Motor neuron (in vitro differentiated cells): ENCODE data around the gene CDH24. TPM values are rescaled to one million over a fixed set of nuclear protein-coding genes. Genes with fewer than 3 reads are reported as not detected.

Source experiments
- ATAC-seq, 8 experiments: fragments of 200-7000 bp; cut with Tn5 transposase; replicated peaks in 6 of 8; 2 replicates each; pipeline ENCODE4 v1.8.0; 2021; ENCODE audit warnings: mild to moderate bottlenecking in 8 of 8, moderate library complexity in 8 of 8
- H3K27ac ChIP-seq, 2 donors: fragments of 250-450 bp; sonication (Bioruptor Pico); 2 replicates each; pipeline ENCODE4 v1.9.0; 2021; ENCODE audit warnings: antibody characterized with exemption in 2 of 2, mild to moderate bottlenecking in 2 of 2, moderate library complexity in 1 of 2
- H3K4me1 ChIP-seq, 2 donors: fragments of 250-450 bp; sonication (Bioruptor Pico); replicated peaks in 1 of 2; 2 replicates each; pipeline ENCODE4 v1.6.1; 2021; ENCODE audit warnings: antibody characterized with exemption in 2 of 2, mild to moderate bottlenecking in 2 of 2, moderate library complexity in 1 of 2
- H3K4me3 ChIP-seq, 5 donors: fragments of 250-450 bp; sonication (Bioruptor Pico); 2 replicates each; pipeline ENCODE4 v1.9.0; 2021; ENCODE audit warnings: antibody characterized with exemption in 5 of 5, mild to moderate bottlenecking in 5 of 5, moderate library complexity in 4 of 5
- WGBS, 10 experiments: fragments of 450-650 bp; shearing (Covaris generic); methylation state at CpG; one replicate each; pipeline ENCODE4 v1.0.0; 2022; 5-methylcytosine and 5-hydroxymethylcytosine counted together
- in situ Hi-C, 9 experiments: fragments of 400-800 bp; cut with MboI; loops; one replicate each; pipeline ENCODE4 v1.15.0; 2021; ENCODE audit warnings: low sequenced_read_pairs in 9 of 9, low pct_unique_long_range_greater_than_20kb in 2 of 9; ENCODE audit not compliant: unreplicated experiment in 9 of 9
- total RNA-seq, 8 experiments: library from RNA; unstranded; fragments of 300-600 nt; gene quantifications; 2 replicates each; pipeline versions ENCODE4 v1.2.3 to v1.2.4, GENCODE V29; 2022

Gene CDH24
- total RNA-seq, 8 experiments from 2014 or later = 5.3 to 24.4 (median 11.0) TPM

GRCh38 chr14:23080474-23080873 is 23.2 kb upstream of the CDH24 start:
- Histone ChIP-seq H3K4me3 (no peak overlapping the region), H3K27ac (no peak overlapping the region), H3K4me1 (no peaks in the 10 kb centered on the region)
- no peak for ATAC-seq
- in situ Hi-C loops = no loop called here
- whole genome bisulfite sequencing, 10 experiments = 88 to 100% (median 100%) methylated on average over 1 of the region's 1 CpG; no CpG with 5 or more reads in 1 of the 10 experiments

- Histone ChIP-seq H3K4me1 (no peaks in the 10 kb centered on the region), H3K27ac (no peak overlapping the region), H3K4me3 (no peak overlapping the region)
- WGBS, 10 experiments = 20 to 100% (median 73%) methylated on average over 1 to 2 of the region's 2 CpGs; no CpG with 5 or more reads in 5 of the 10 experiments
- ATAC-seq = no peak
- in situ Hi-C loops = no loop called here
Observed at GRCh38 chr14:23079716-23080115, 22.4 kb upstream of the CDH24 start.

- in situ Hi-C loops = no loop called here
- Histone ChIP-seq H3K4me3 (no peak overlapping the region), H3K4me1 (no peaks in the 10 kb centered on the region), H3K27ac (no peak overlapping the region)
- ATAC-seq = peak in 5 of 8 experiments; percentile 18 to 99 (median 47)
- 0 to 88% (median 56%) methylated on average over 1 of the region's 2 CpGs; no CpG with 5 or more reads in 6 of the 10 experiments for WGBS, 10 experiments
Observed at GRCh38 chr14:23078692-23079116, 21.4 kb upstream of the CDH24 start.

GRCh38 chr14:23077962-23078361 is 20.6 kb upstream of the CDH24 start:
- Histone ChIP-seq H3K4me3 (no peak overlapping the region), H3K4me1 (no peaks in the 10 kb centered on the region), H3K27ac (no peak overlapping the region)
- WGBS, 10 experiments = 57 to 100% (median 82%) methylated on average over 2 to 5 of the region's 5 CpGs; no CpG with 5 or more reads in 3 of the 10 experiments
- in situ Hi-C loops = no loop called here
- no peak for ATAC-seq

- no peak overlapping the region for H3K27ac ChIP-seq
- no peak overlapping the region for H3K4me3 ChIP-seq
- H3K4me1 ChIP-seq = peaks cover 5 to 7% of the 10 kb centered on the region in 2 donors
- 42 to 100% (median 62%) methylated on average over 1 to 4 of the region's 5 CpGs for WGBS, 10 experiments
- ATAC-seq = peak in 1 of 8 experiments; percentile 66
- in situ Hi-C loops = no loop called here
Observed at GRCh38 chr14:23076785-23077408, 19.6 kb upstream of the CDH24 start.

GRCh38 chr14:23074906-23075305 is 17.6 kb upstream of the CDH24 start:
- in situ Hi-C loops = loop anchor here in 5 of 9 experiments (25.0 kb wide), 2 partner anchors 113 to 513 kb away; partner anchors contain the start of gene HAUS4 (in 2 of the 5)
- 50 to 100% (median 100%) methylated on average over 1 of the region's 1 CpG; no CpG with 5 or more reads in 1 of the 10 experiments for WGBS, 10 experiments
- no peak for ATAC-seq
- no peak overlapping the region for H3K4me3 ChIP-seq
- peaks cover 14 to 15% of the 10 kb centered on the region in 2 donors for H3K4me1 ChIP-seq
- H3K27ac ChIP-seq = no peak overlapping the region

GRCh38 chr14:23071921-23072539 is 14.7 kb upstream of the CDH24 start:
- 0 to 100% (median 48%) methylated on average over 1 to 5 of the region's 5 CpGs; no CpG with 5 or more reads in 2 of the 10 experiments for WGBS, 10 experiments
- H3K27ac ChIP-seq = peak overlapping the region; percentile 86 to 89
- ATAC-seq = peak; percentile 13 to 68 (median 50)
- H3K4me1 ChIP-seq = peaks cover 25 to 31% of the 10 kb centered on the region in 2 donors
- peak overlapping the region; percentile 64 to 90 (median 81) for H3K4me3 ChIP-seq
- in situ Hi-C loops = loop anchor here in 5 of 9 experiments (25.0 kb wide), 2 partner anchors 110 to 510 kb away; partner anchors contain the start of gene HAUS4 (in 2 of the 5)

- peak; percentile 87 to 96 (median 94) for ATAC-seq
- Histone ChIP-seq H3K27ac (peak overlapping the region; percentile 86 to 89), H3K4me3 (peak overlapping the region; percentile 64 to 90 (median 81)), H3K4me1 (peaks cover 25 to 31% of the 10 kb centered on the region in 2 donors)
- in situ Hi-C loops = loop anchor here in 5 of 9 experiments (25.0 kb wide), 2 partner anchors 109 to 509 kb away; partner anchors contain the start of gene HAUS4 (in 2 of the 5)
- WGBS, 10 experiments = 0 to 40% (median 4%) methylated on average over 1 to 8 of the region's 14 CpGs
Observed at GRCh38 chr14:23071244-23071920, 14.1 kb upstream of the CDH24 start.

GRCh38 chr14:23070262-23071129 is 13.2 kb upstream of the CDH24 start:
- peaks cover 27 to 31% of the 10 kb centered on the region in 2 donors for H3K4me1 ChIP-seq
- H3K4me3 ChIP-seq = peak overlapping the region; percentile 64 to 90 (median 81)
- in situ Hi-C loops = loop anchor here in 5 of 9 experiments (25.0 kb wide), 2 partner anchors 108 to 508 kb away; partner anchors contain the start of gene HAUS4 (in 2 of the 5)
- no peak for ATAC-seq
- H3K27ac ChIP-seq = peak overlapping the region; percentile 86 to 89
- WGBS, 10 experiments = 0 to 40% (median 2%) methylated on average over 1 to 8 of the region's 10 CpGs; no CpG with 5 or more reads in 1 of the 10 experiments

GRCh38 chr14:23069413-23069806 is 12.1 kb upstream of the CDH24 start:
- Histone ChIP-seq H3K4me1 (peaks cover 27 to 31% of the 10 kb centered on the region in 2 donors), H3K27ac (peak overlapping the region in 1 of 2 donors; percentile 15), H3K4me3 (peak overlapping the region in 2 of 5 donors; percentile 2 to 13)
- in situ Hi-C loops = loop anchor here in 6 of 9 experiments (10.0 to 25.0 kb wide), 3 partner anchors 85 to 507 kb away; partner anchors contain the start of genes AJUBA (in 2 of the 6) and HAUS4 (in 2 of the 6)
- no peak for ATAC-seq
- 60 to 100% (median 76%) methylated on average over 1 to 2 of the region's 4 CpGs; no CpG with 5 or more reads in 6 of the 10 experiments for WGBS, 10 experiments

GRCh38 chr14:23068789-23069412 is 11.6 kb upstream of the CDH24 start:
- 0 to 70% (median 17%) methylated on average over 2 to 4 of the region's 8 CpGs; no CpG with 5 or more reads in 3 of the 10 experiments for WGBS, 10 experiments
- Histone ChIP-seq H3K4me3 (peak overlapping the region in 2 of 5 donors; percentile 2 to 13), H3K4me1 (peaks cover 27 to 31% of the 10 kb centered on the region in 2 donors), H3K27ac (no peak overlapping the region)
- ATAC-seq = peak; percentile 47 to 71 (median 60)
- in situ Hi-C loops = loop anchor here in 6 of 9 experiments (10.0 to 25.0 kb wide), 3 partner anchors 84 to 507 kb away; partner anchors contain the start of genes AJUBA (in 2 of the 6) and HAUS4 (in 2 of the 6)
